HG03108 (cell line): ENCODE data around the gene PRKD2.

Experiments used
- ATAC-seq: cut with Tn5 transposase; IDR thresholded peaks from one replicate; pipeline ENCODE4 v1.9.1; 2021; ENCODE audit warnings: moderate library complexity; ENCODE audit not compliant: unreplicated experiment

Gene PRKD2

DNA sequence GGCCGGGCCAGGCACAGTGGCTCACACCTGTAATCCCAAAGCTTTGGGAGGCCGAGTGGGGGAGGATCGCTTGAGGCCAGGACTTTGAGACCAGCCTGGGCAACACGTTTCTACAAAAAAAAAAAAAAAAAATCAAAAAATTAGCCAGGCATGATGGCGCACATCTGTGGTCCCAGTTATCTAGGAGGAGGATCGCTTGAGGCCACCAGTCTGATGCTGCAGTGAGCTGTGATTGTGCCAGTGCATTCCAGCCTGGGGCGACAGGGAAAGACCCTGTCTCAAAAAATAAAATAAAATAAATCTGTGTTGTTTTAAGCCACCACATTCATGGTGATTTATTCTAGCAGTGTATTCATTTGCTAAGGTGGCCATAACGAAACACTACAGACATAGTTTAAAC, 51.8 kb downstream of the PRKD2 start:
- ATAC-seq: no peak

DNA sequence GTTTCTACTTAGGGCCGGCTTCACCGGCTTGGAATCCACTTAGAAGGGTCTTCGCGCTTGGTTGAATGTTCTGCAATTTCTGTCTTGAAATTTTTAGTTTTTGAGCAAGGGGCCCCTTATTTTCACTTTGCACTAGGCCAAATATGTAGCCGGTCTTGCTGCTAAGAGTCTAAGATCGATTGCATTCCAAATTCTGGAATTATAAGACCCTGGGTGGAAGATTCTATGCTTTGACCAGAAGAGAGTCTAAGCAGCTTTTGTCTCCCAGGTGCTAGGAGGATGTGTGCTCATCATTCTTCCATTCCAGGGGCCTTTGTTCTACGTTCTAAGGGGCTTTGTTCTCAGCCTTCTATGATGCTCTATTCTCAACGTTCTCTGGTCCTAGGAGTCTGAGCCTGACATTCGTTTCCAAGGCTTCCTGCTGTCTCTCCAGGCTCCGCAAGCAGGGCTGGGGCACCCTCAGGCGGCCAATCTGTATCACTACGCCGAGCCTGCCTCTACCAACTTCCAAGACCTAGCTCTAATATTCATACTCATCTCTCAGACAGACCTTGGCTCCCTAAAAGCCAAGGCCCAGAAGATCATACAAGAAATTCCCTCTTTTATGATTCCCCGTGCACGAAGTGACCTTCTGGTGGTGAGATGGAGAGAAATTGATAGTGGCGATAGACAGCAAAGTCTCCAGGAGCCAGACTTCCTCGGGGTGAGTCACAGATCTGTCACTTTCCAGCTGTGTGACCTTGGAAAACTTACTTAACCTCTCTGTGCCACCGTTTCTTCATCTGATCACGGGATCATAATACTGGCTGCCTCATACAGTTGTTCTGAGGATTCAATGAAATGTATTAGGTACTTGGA, 55.0 kb downstream of the PRKD2 start:
- peak; percentile 23 for ATAC-seq

DNA sequence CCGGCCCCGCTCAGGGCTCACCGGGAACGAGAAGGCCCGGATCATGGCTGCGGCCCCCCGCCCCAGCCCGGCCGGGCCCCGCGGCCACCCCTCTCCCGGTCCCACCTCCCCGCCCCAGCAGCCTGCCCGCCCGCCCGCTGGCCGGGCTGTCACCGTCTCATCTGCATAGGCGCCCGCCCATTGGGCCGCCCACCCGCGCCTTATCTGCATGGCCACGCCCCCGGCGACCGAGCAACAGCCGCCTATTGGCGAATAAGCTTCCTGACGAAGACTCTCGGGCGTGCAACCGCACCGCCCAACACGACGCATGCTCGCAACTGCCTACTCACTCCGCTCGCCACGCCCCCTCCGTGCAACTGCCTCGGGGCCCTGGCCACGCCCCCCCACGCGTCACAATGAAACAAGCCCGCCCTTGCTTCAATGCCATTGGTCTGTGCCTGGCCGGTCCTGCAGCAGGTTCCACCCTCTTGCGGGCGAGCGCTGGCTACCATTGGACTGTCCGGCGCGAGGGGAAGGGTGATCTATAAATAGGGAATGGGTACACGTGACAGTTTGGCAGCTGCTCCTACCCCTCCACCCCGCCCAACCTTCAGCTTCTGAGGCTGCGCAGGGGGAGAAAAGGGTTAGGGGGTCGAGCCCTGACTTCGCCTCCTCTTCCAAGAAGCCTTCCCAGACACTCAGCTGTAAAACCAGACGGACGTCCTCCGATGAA, 55.7 kb downstream of the PRKD2 start, which contains the start of gene DACT3:
TSS of gene DACT3 (minus strand) at position 163 of the 712 bp plus-strand sequence. CDS start at position 45, 118 bp downstream.
- peak; percentile 87 for ATAC-seq

DNA sequence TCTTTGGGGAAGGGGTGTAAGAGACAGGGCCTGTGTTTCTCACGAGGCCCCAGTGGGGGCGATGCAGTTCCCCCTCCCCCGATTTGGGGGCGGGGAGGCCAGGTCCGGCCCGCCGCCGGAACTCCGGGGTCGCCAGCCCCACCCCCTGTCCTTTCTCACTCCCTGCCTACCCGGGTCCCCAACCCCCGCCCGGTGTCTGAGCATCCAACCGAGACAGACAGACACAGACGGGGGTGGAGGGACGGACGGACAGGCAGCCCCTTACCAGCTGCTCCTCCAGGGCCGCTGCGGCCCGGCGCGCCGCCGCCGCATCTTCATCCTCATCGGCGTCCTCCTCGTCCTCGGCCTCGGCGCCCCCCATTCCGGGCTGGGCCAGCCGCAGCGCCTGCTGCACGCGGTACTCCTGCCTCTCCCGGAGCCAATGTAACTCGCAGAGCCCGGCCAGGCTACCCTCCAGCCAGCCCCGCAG, 56.3 kb downstream of the PRKD2 start:
- ATAC-seq: no peak

DNA sequence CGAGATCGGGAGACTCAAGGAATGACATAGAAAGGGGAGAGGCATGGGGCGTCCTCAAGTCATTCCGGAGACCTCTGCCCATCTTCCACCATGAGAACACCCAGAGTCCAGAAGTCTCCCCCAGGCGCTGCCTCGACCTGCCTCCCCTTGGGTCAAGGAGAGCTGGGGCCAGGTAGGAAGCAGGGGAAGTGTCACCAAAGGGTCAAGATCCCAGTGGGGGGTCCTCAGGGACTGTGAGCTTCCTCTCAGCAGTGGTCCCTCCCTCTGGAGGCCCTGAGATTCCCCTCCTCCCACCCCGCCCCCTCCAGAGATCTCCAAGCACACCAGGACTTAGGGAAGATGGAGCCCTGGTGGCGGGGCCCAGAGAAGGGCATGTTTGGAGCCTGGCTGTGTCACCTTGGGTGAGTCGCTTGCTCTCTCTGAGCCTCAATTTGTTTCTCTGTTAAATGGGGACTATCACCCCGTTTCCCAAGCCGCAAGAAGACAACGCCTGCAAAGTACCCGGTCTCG, 56.9 kb downstream of the PRKD2 start:
- no peak for ATAC-seq

DNA sequence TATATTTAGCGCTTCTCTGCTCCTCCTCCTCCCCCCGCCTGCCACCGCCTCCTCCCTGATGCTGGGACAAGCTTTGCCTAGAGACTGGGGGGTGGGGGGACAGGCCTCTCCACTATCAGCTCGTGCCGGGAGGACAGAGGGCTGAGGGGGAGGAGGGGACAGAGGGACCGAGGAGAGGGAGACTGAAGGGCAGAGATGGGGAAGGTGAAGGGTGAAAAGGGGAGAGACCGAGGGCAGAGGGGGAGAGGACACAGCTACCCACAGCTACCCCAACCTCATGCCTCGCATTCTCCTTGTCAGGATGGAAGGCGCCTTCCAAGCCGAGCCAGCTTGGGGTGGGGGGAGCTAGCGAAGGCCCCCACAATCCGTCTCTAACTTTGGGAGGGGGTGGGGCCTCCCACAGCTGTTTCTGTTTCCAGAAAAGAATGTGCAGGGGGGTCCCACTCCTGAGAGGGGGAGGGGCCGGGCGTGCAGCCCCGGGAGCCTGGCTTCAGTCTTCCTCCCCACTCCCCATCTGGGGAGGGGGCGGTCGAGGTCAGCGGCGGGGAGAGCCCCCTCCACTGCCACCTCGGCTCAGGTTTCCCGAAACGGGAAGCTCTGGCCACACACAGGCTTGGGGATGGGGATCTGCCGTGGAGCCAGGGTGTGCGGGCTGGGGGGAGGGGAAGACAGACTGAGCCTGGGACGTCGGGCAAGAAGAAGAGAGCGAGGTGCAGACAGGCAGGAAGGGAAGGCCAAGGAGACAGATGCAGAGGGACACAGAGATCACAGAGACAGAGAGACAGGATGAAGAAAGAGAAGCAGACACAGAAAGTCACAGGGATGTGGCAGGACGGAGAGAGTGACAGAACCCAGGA, 57.5 kb downstream of the PRKD2 start:
- ATAC-seq: no peak

DNA sequence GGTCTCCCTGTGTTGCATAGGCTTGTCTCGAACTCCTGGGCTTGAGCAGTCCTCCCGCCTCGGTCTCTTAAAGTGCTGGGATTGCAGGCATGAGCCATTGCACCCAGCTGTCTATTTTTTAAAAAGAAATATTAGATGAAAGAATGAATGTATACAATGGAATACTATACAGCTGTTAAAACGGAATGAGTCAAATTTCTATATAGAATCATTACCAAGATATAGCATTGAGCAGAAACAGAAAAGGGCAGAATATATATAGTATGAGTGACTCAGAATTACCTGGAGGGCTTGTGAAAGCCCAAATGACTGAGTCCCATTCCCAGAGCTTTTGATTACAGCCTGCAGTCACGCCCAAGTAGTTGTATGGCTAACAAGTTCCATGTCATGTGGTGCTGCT, 60.4 kb downstream of the PRKD2 start:
- ATAC-seq: no peak

DNA sequence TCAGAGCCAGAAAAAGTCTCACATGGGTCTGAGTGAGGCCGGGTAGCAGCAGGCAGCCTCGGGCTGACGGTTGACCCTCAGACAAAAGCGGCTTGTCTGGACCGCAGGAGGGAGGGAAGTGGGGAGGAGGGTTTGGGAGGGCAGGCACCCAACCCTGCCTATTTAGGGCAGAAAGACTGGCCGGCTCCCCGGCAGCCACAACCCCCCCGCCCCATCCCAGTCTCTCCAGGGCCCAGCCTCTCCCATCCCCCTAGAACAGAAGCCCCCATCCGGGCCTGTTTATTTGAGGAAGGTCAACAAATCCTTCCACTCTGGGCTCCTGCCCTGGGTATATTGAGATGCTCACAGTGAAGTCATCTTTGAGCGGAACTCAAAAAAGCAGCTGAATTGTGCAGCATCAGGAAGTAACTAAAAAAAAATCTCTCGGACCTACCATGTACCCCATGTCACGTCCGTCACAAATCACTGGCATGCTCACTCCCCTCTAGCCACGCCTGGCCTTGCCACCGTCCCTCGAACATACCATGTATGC, 62.2 kb downstream of the PRKD2 start:
- ATAC-seq: no peak

DNA sequence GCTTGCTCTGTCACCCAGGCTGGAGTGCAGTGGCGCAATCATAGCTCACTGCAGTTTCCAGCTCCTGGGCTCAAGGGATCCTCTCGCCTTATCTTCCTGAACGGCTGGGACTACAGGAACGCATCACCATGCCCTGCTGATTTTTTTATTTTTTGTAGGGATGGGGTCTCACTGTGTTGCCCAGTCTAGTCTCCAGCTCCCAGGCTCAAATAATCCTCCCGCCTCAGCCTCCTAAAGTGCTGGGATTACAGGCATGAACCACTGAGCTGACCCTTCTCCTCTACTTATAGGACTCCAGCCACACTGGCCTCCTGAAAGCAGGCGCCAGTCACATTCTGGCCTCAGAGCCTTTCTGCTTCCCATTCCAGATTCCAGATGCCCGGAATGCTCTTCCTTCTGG, 66.5 kb downstream of the PRKD2 start:
- no peak for ATAC-seq

DNA sequence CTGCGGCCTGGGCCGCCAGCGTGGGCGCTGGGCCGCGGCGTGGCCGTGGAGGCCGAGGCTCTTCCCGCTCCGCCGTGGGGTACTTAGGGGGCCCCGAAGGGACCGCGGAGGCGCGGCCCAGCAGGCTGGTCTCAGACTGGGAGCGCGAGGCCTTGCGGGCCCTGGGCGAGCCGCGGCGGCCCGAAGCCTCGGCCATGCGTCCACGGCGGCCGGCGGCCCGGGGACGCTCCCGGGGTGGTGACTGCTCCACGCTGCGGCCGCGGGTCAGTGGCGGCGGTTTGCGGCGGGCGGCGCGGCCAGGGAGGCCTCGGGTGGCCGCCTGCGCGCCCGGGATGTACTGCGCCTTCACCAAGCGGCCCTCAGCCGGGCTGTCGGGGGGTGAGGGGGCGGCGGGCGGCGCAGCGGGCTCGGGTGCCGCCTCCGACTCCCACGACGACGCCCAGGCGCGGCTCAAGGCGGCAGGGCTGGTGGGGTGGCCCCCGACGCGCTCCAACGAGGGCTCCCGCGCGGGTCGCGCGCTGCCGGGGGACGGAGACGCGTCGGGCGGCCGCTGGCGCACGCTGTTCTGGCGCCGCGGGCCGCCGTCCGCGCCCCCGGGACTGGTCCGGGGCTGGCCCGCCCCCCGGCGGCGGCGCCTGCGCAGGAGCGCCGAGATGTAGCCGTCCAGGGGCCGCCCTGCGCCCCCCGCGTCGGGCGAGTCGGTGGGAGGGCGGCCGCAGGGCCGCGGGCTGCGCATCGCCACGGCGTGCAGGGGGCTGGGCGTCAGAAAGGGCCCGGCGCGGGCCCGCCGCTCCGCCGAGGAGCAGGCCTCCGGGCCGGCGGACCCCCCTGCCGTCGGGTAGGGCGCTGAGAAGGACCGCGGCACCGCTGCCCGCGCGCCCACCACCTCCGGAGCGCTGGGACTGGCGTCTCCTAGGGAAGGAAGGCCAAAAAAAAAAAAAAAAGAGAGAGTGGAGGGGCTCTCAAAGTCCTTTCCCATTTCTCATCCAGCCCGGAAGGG, 67.7 kb downstream of the PRKD2 start:
- no peak for ATAC-seq

DNA sequence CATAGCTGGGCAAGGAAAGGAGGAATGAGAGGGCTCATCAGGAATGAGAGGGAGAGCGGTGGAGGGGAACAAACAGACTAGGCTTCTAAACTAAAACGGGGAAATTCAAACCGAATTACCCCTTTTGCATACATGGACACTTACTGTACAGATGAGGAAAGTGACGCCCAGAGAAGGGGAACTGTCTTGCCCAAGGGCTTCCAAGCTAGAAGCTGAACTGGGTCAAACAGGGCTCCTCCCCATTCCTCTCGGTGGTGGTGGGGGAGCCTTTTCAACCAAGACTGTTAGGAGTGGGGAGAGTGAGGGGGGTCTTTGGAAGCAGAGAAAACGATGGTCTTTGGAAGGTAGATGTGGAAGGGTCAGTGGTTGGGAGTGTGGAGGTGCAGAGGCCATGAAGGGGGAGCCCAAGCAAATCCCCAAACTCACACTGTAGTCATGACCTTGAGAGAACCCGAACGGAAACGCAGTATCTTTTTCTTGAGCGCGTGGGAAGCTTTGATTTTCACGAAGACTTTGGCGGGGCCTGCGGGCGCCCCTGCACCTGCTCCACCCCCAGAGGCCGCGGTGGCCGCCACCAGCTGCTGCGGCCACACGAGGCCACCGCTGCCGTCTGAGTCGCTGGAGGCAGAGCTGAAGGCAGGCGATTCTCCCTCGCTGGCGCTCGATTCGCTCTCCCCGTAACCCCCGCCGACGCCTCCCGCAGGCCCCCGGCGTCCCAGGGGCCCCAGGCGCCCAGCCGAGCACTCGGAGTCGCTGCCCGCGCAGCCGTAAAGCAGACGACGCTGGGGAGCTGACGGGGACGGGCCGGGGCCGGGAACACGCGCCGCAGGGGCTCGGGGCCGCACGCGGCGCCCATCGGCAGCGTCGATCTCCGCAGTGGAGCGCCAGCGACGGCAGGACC, 68.6 kb downstream of the PRKD2 start:
- ATAC-seq: no peak

DNA sequence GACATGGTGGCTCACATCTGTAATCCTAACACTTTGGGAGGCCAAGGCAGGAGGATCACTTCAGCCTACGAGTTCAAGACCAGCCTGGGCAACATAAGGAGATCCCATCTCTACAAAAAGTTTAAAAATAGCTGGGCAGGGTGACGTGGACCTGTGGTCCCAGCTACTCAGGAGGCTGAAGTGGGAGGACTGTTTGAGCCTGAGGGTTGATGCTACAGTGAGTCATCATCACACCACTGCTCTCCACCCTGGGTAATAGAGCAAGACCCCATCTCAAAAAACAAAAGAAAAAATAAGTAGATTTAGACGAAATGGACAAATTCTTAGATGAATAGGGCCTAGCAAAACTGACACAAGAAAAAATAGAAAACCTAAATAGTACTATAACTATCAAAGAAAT, 70.5 kb downstream of the PRKD2 start:
- ATAC-seq: no peak

DNA sequence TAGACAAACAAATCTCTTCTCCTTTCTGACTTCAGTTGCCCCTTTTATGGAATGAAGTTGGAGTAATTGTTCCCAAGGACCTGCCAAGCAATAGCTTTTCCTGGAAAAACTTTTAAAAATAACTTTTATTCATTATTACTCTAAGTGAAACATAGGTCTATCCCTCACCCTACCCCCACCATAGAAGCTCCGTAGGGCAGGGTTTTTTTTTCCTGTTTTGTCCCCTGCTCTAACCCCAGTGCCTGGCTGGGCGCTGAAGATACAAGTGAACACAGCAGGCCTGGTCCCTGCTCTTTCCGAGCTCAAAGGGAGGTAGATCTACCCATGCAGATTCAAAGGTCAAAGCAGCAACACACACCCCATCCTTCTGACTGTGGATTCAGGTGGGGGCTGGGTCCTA, 72.2 kb downstream of the PRKD2 start:
- ATAC-seq: no peak

DNA sequence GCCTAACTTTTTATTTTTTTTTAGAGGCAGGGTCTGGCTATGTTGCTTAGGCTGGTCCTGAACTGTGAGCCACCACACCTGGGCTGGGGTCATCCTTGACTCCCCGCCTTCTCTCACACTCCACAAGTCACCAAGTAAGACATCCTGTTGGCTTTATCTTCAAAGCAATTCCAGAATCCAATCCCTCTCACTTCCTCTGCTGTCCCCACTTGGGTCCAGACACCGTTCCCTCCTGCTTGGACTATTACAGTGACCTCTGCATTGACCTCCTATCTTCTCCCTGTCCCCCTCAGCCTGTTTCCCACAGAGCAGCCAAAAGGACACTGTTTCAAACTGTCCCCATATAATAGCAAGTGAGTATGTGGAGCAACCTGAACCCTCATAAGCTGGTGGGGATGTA, 76.3 kb downstream of the PRKD2 start:
- no peak for ATAC-seq

DNA sequence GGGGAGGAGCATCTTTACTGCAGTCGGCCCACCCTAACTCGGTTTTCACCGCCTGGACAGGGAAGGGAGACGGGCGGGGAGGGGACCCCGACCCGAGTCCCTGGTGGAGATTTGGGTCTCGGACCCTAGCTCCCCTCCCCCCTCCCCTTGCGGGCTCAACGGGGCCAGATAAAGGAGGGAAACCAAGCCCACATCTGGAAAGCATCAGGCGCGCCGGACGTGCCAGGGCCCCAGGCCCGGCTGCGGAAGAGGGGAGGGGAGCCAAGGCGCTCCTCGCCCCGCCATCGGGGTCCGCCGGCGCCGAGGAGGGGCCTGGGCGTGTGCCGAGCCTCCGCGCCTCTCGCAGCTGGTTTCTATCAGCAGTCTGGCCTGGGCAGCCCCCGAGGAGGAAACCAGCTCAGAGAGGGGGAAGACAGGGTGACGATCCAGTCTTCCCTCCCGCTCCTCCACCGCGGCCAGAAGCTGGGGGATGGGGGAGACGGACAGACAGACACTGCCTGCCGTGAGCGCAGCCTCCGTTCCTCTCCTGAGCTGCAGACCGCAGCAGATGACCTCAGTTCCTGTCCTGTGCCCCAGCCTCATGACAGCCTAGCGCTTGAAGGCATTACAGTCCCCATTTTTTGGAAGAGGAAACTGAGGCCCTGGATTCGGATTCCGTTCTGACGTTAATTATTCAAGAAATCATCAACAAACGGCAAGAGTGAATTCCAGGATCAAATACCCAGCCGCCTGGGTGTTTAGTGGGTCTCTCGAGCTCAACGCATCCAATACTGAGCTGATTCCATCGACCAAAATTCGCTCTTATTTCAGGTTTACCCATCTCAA, 77.3 kb downstream of the PRKD2 start:
- no peak for ATAC-seq

DNA sequence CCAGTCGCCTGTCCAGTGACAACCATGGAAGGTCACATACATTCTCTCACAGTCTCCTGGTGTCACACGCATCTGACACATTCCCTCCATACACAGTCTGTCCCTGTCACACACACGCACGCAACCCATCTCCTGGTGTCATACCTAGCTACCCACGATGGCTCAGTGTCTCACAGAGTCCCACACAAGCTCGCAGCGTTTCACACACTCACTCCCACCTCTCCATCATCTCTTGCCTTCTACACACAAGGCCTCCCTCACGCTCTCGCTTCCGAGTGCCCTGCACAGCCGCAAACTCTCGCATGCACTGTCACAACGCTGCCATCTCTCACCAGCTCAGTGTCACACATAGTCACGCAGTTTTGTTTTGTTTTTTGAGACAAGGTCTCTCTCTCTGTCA, 79.7 kb downstream of the PRKD2 start:
- no peak for ATAC-seq

DNA sequence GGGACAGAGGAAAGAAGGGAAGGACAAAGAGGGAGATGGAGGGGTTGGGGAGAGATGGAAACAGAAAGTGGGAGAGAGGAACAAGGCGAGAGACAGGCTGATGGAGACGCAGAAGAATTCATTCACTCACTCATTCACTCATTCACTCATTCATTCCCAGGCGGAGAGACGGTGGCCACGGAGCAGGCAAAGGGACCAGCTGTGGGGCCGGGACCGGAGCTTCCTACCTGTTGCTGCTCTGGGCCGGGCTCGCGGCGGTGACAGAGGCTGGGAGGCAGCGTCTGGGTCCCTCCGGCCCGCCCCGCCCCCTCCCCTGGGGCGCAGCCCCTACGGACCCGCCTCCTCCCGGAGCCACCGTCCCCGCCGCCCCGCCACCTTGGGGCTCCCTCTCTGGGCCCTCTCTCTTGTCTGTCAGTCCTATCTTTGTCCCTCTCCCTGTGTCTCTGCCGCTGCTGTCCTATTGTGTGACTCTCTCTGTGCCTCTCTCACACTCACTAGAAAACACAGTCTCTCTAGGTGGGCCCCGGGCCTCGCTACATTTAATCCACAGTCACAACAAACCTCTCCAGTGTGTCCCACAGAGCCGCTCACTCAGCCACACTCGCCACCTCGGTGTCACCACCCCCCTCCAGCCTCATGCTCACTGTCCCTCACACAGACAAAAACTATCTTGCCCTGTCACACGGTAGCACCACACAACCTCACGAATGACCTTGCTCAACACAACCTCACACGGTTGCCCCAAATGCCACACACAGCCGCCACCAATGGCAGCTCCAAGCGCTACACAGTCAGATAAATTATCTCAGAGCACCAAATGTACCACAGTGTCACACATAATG, 80.8 kb downstream of the PRKD2 start, which contains the start of gene GNG8:
TSS of gene GNG8 (minus strand) at position 283 of the 842 bp plus-strand sequence. CDS start 1,520 bp downstream, outside the sequence.
- no peak for ATAC-seq
